Ishikawa (cell line): ENCODE measurements around the gene SRP9.

Experiments used
- CEBPB ChIP-seq: IDR thresholded peaks from 2 replicates; pipeline ENCODE4 v1.6.1; 2012
- CREB1 ChIP-seq: IDR thresholded peaks from 2 replicates; pipeline ENCODE4 v1.6.1; 2012; ENCODE audit warnings: low read depth
- EGR1 ChIP-seq: IDR thresholded peaks from 2 replicates; pipeline ENCODE4 v1.6.1; 2012
- EP300 ChIP-seq: IDR thresholded peaks from 2 replicates; pipeline ENCODE4 v1.6.1; 2012; ENCODE audit warnings: borderline replicate concordance
- FOXM1 ChIP-seq: IDR thresholded peaks from 2 replicates; pipeline ENCODE4 v1.6.1; 2012; ENCODE audit warnings: low read depth, borderline replicate concordance
- MAX ChIP-seq: IDR thresholded peaks from 2 replicates; pipeline ENCODE4 v1.6.1; 2012
- NFIC ChIP-seq: IDR thresholded peaks from 2 replicates; pipeline ENCODE4 v1.6.1; 2012
- RAD21 ChIP-seq: IDR thresholded peaks from 2 replicates; pipeline ENCODE4 v1.6.1; 2012; ENCODE audit warnings: low read depth
- REST ChIP-seq: IDR thresholded peaks from 2 replicates; pipeline ENCODE4 v1.6.1; 2012; ENCODE audit warnings: low read depth, mild to moderate bottlenecking
- TAF1 ChIP-seq: IDR thresholded peaks from 2 replicates; pipeline ENCODE4 v1.6.1; 2012; ENCODE audit warnings: low read depth, mild to moderate bottlenecking
- TCF12 ChIP-seq: IDR thresholded peaks from 2 replicates; pipeline ENCODE4 v1.6.1; 2012; ENCODE audit warnings: low read depth
- TEAD4 ChIP-seq: IDR thresholded peaks from 2 replicates; pipeline ENCODE4 v1.6.1; 2012
- USF1 ChIP-seq: IDR thresholded peaks from 2 replicates; pipeline ENCODE4 v1.6.1; 2012
- YY1 ChIP-seq: IDR thresholded peaks from 2 replicates; pipeline ENCODE4 v1.6.1; 2012; ENCODE audit warnings: low read depth
- ZBTB7A ChIP-seq: IDR thresholded peaks from 2 replicates; pipeline ENCODE4 v1.6.1; 2012; ENCODE audit warnings: low read depth

SRP9 gene

GRCh38 chr1:225750420-225750819 lies 27.2 kb upstream of the SRP9 start:
- TF ChIP-seq EGR1 (no peak), REST (no peak), CEBPB (no peak), NFIC (no peak), YY1 (no peak), ZBTB7A (no peak), TCF12 (no peak), USF1 (no peak), TAF1 (no peak)

GRCh38 chr1:225750875-225751824 lies 26.5 kb upstream of the SRP9 start:
- TF ChIP-seq TCF12, result no peak
- TF ChIP-seq MAX, result no peak
- TF ChIP-seq TAF1, result no peak
- TF ChIP-seq ZBTB7A, result no peak
- TF ChIP-seq TEAD4, result no peak
- no peak for TF ChIP-seq CEBPB
- TF ChIP-seq CREB1, result no peak
- TF ChIP-seq NFIC, result no peak
- no peak for TF ChIP-seq YY1
- TF ChIP-seq EGR1, result no peak

GRCh38 chr1:225752245-225752644 lies 25.4 kb upstream of the SRP9 start:
- TF ChIP-seq NFIC, result no peak
- TF ChIP-seq FOXM1, result no peak
- no peak for TF ChIP-seq RAD21
- no peak for TF ChIP-seq ZBTB7A
- no peak for TF ChIP-seq MAX
- TF ChIP-seq EP300, result no peak
- TF ChIP-seq TCF12, result no peak

- TF ChIP-seq NFIC (peak; percentile 85), CREB1 (no peak), EP300 (peak; percentile 84), TCF12 (peak; percentile 60), CEBPB (no peak), RAD21 (no peak), YY1 (no peak), TAF1 (no peak), FOXM1 (peak; percentile 52; the same call in 1 of the 2 replicates), ZBTB7A (no peak), TEAD4 (peak; percentile 56; the same call in 1 of the 2 replicates)
Measured at GRCh38 chr1:225754940-225755641, 22.5 kb upstream of the SRP9 start.

GRCh38 chr1:225755671-225756319 lies 21.8 kb upstream of the SRP9 start:
- TF ChIP-seq EP300 (no peak), ZBTB7A (no peak), FOXM1 (no peak), NFIC (no peak), YY1 (no peak), CREB1 (no peak), RAD21 (no peak), EGR1 (no peak), MAX (no peak), USF1 (no peak), TEAD4 (no peak), TAF1 (no peak), CEBPB (no peak), REST (no peak), TCF12 (no peak)
